ENCODE data around the gene CITED1. TPM values are rescaled to one million over a fixed set of nuclear protein-coding genes. Genes with fewer than 3 reads are reported as not detected.

Gene CITED1
- total and polyA plus RNA-seq, 2 donors (not counting 1 experiment from before 2014, with no cell fraction given): not detected

- no peak for TF ChIP-seq EZH2 (IDR thresholded peaks at IDR 0.05; ENCODE audit: borderline replicate concordance, insufficient read depth, low read depth, low read length, poor library complexity, severe bottlenecking)
- TF ChIP-seq CTCF (IDR thresholded peaks at IDR 0.05): no peak
- Mint-ChIP-seq H3K27ac (no peak overlapping the region), H3K4me3 (no peak overlapping the region), H3K9me3 (ENCODE audit: insufficient read depth) (no peaks in the 10 kb centered on the region), H3K27me3 (no peaks in the 10 kb centered on the region), H3K4me1 (peaks cover 22% of the 10 kb centered on the region)
- no peak overlapping the region for H3K27ac ChIP-seq (ENCODE audit: low read length in 2 of 2)
- ChIA-PET POLR2A (no interaction called here), CTCF (no interaction called here)
- H2AFZ ChIP-seq (ENCODE audit: insufficient read depth, low read depth, low read length, poor library complexity, severe bottlenecking): no peak overlapping the region
- H3K9me3 ChIP-seq (ENCODE audit: control extremely low read depth in 1 of 3, control insufficient read depth in 2 of 3, insufficient read depth in 1 of 3, low read length in 2 of 3): no peaks in the 10 kb centered on the region
- no peaks in the 10 kb centered on the region for H4K20me1 ChIP-seq (ENCODE audit: control insufficient read depth, insufficient read depth, low read length, poor library complexity, severe bottlenecking)
- peaks cover 5 to 6% of the 10 kb centered on the region in 2 donors for H3K4me1 ChIP-seq (ENCODE audit: control insufficient read depth in 2 of 2, insufficient read depth in 2 of 2, low read length in 2 of 2)
- intact Hi-C loops (cut with micrococcal nuclease): no loop called here
- no CpG with 5 or more reads among the region's 5 CpGs for WGBS (ENCODE audit: insufficient coverage)
- no peaks in the 10 kb centered on the region for H3K27me3 ChIP-seq (replicated peaks in 1 of 4; ENCODE audit: control extremely low read depth in 1 of 4, control insufficient read depth in 3 of 4, insufficient read depth in 4 of 4, low read length in 3 of 4)
- DNase-seq: no peak
- H3K4me3 ChIP-seq (ENCODE audit: control extremely low read depth in 1 of 5, extremely low read depth in 1 of 5, insufficient read depth in 1 of 5, low read depth in 2 of 5, low read length in 4 of 5): no peak overlapping the region
- H3K4me2 ChIP-seq (replicated peaks; ENCODE audit: low read depth, low read length, poor library complexity, severe bottlenecking): no peak overlapping the region
- no peak overlapping the region for H3K9ac ChIP-seq (ENCODE audit: low read length)
- H3K79me2 ChIP-seq (ENCODE audit: control insufficient read depth, insufficient read depth, low read length): no peaks in the 10 kb centered on the region
- peaks cover 0 to 41% of the 10 kb centered on the region in 2 experiments for H3K36me3 ChIP-seq (replicated peaks in 1 of 2; ENCODE audit: control extremely low read depth in 1 of 2, control insufficient read depth in 1 of 2, extremely low read depth in 1 of 2, insufficient read depth in 2 of 2, low read length in 1 of 2)
- ATAC-seq (ENCODE audit: low read depth): no peak
Measured at GRCh38 chrX:72270316-72270866, 35.3 kb downstream of the CITED1 start.

- POLR2A ChIA-PET: no interaction called here
- TF ChIP-seq CTCF (IDR thresholded peaks at IDR 0.05): no peak
- no peak for TF ChIP-seq EZH2 (IDR thresholded peaks at IDR 0.05; ENCODE audit: borderline replicate concordance, insufficient read depth, low read depth, low read length, poor library complexity, severe bottlenecking)
- H3K4me1 ChIP-seq (ENCODE audit: control insufficient read depth in 2 of 2, insufficient read depth in 2 of 2, low read length in 2 of 2): peaks cover 0 to under 1% of the 10 kb centered on the region in 2 donors
- no peaks in the 10 kb centered on the region for H3K27me3 ChIP-seq (replicated peaks in 1 of 4; ENCODE audit: control extremely low read depth in 1 of 4, control insufficient read depth in 3 of 4, insufficient read depth in 4 of 4, low read length in 3 of 4)
- no CpG with 5 or more reads among the region's 3 CpGs for WGBS (ENCODE audit: insufficient coverage)
- intact Hi-C loops (cut with micrococcal nuclease): no loop called here
- Mint-ChIP-seq H3K4me3 (no peak overlapping the region), H3K9me3 (ENCODE audit: insufficient read depth) (no peaks in the 10 kb centered on the region), H3K27me3 (no peaks in the 10 kb centered on the region), H3K27ac (no peak overlapping the region), H3K4me1 (peaks cover 15% of the 10 kb centered on the region)
- DNase-seq (no peak), ATAC-seq (ENCODE audit: low read depth) (no peak)
- no peak overlapping the region for H3K4me3 ChIP-seq (ENCODE audit: control extremely low read depth in 1 of 5, extremely low read depth in 1 of 5, insufficient read depth in 1 of 5, low read depth in 2 of 5, low read length in 4 of 5)
- H3K9me3 ChIP-seq (ENCODE audit: control extremely low read depth in 1 of 3, control insufficient read depth in 2 of 3, insufficient read depth in 1 of 3, low read length in 2 of 3): no peaks in the 10 kb centered on the region
- H4K20me1 ChIP-seq (ENCODE audit: control insufficient read depth, insufficient read depth, low read length, poor library complexity, severe bottlenecking): no peaks in the 10 kb centered on the region
- H2AFZ ChIP-seq (ENCODE audit: insufficient read depth, low read depth, low read length, poor library complexity, severe bottlenecking): no peak overlapping the region
- no peak overlapping the region for H3K27ac ChIP-seq (ENCODE audit: low read length in 2 of 2)
- H3K9ac ChIP-seq (ENCODE audit: low read length): no peak overlapping the region
- no peak overlapping the region for H3K4me2 ChIP-seq (replicated peaks; ENCODE audit: low read depth, low read length, poor library complexity, severe bottlenecking)
- H3K79me2 ChIP-seq (ENCODE audit: control insufficient read depth, insufficient read depth, low read length): no peaks in the 10 kb centered on the region
- peaks cover 0 to 37% of the 10 kb centered on the region in 2 experiments for H3K36me3 ChIP-seq (replicated peaks in 1 of 2; ENCODE audit: control extremely low read depth in 1 of 2, control insufficient read depth in 1 of 2, extremely low read depth in 1 of 2, insufficient read depth in 2 of 2, low read length in 1 of 2)
- CTCF ChIA-PET: interaction anchor here (1.3 kb wide), 1 partner anchor 25 kb away, joined by 4 read pairs; no protein-coding TSS in a partner anchor
Measured at GRCh38 chrX:72269671-72270251, 36.0 kb downstream of the CITED1 start.
